Measurements from ENCODE around the gene CTR9. TPM values are rescaled to one million over a fixed set of nuclear protein-coding genes. Genes with fewer than 3 reads are reported as not detected.
"Not testable (repeated sequence)": the region's sequence is repeated elsewhere in the genome, so short reads cannot be mapped to it uniquely, and the experiment has no call there.

Gene CTR9
- total RNA-seq, 2 donors from 2014 or later, result 15.0 to 20.1 TPM

DNA sequence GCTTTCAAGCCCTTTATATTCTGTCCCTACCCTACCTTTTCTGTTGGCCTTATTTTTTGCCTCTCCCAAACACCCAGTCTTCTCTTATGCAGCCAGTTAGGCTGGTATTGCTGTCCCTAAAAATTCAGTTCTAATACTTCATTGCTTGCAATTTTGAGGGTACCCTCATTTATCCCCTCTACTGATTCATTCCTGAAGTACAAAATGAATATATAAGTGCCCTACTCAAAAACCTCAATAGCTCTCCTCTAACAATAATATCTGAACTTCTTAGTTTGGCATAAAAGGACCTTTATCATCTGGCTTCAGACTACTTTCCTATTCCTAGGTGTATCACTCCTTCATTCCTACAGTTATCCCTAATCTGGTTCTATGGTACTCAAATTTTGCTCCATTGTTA lies 62.9 kb downstream of the CTR9 start:
- no peaks in the 10 kb centered on the region for H3K9me3 ChIP-seq
- peaks cover 0 to 7% of the 10 kb centered on the region in 2 donors for H3K4me1 ChIP-seq (ENCODE audit: control insufficient read depth in 1 of 2, low read depth in 2 of 2)
- H3K27ac ChIP-seq, result no peak overlapping the region
- TF ChIP-seq, protein P1, sequence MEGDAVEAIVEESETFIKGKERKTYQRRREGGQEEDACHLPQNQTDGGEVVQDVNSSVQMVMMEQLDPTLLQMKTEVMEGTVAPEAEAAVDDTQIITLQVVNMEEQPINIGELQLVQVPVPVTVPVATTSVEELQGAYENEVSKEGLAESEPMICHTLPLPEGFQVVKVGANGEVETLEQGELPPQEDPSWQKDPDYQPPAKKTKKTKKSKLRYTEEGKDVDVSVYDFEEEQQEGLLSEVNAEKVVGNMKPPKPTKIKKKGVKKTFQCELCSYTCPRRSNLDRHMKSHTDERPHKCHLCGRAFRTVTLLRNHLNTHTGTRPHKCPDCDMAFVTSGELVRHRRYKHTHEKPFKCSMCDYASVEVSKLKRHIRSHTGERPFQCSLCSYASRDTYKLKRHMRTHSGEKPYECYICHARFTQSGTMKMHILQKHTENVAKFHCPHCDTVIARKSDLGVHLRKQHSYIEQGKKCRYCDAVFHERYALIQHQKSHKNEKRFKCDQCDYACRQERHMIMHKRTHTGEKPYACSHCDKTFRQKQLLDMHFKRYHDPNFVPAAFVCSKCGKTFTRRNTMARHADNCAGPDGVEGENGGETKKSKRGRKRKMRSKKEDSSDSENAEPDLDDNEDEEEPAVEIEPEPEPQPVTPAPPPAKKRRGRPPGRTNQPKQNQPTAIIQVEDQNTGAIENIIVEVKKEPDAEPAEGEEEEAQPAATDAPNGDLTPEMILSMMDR (IDR thresholded peaks at IDR 0.05), result no peak
- DNase-seq (ENCODE audit: low spot score), result no peak
- ATAC-seq (ENCODE audit: insufficient number of reproducible peaks, low FRiP score, low read depth), result no peak
- no peaks in the 10 kb centered on the region for H3K36me3 ChIP-seq
- H3K4me3 ChIP-seq, result no peak overlapping the region
- no peaks in the 10 kb centered on the region for H3K27me3 ChIP-seq (replicated peaks; ENCODE audit: insufficient read depth)

DNA sequence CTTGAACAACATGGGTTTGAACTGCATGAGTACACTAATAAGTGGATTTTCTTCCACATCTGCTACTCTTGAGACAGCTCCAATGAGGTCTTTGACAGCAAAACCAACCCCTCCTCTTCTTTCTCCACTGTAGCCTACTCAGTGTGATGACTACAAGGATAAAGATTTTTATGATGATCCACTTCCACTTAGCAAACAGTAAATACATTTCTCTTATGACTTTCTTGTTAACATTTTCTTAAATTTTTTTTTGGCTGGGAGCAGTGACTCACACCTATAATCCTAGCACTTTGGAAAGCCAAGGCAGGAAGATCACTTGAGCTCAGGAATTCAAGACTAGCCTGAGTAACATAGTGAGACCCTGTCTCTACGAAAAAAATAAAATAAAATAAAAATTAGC lies 67.5 kb downstream of the CTR9 start:
- Histone ChIP-seq H3K27ac (no peak overlapping the region), H3K4me3 (no peak overlapping the region), H3K9me3 (no peaks in the 10 kb centered on the region), H3K27me3 (replicated peaks; ENCODE audit: insufficient read depth) (no peaks in the 10 kb centered on the region), H3K4me1 (ENCODE audit: control insufficient read depth in 1 of 2, low read depth in 2 of 2) (peaks cover 0 to 7% of the 10 kb centered on the region in 2 donors), H3K36me3 (no peaks in the 10 kb centered on the region)
- no peak for ATAC-seq (ENCODE audit: insufficient number of reproducible peaks, low FRiP score, low read depth)
- TF ChIP-seq, protein P1 (IDR thresholded peaks at IDR 0.05), result no peak
- DNase-seq (ENCODE audit: low spot score), result no peak

DNA sequence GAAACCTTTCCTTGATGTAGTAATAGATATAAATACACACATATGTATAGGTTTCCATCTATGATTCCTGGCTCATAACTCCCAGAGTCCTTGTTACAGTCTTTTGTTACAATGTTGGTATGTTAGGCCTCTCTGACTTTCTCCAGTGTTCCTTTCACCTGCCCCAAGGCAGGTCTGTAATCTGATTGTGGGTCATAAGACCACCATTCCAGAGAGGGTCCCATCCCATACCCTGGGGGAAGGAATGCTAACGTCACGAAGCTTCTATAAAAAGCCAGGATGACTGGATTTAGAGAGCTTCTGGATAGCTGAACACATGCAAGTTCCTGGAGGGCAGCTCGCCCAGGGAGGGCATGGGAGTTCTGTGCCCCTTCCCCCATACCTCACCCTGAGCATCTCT lies 71.4 kb downstream of the CTR9 start:
- ATAC-seq (ENCODE audit: insufficient number of reproducible peaks, low FRiP score, low read depth), result not testable (repeated sequence)

DNA sequence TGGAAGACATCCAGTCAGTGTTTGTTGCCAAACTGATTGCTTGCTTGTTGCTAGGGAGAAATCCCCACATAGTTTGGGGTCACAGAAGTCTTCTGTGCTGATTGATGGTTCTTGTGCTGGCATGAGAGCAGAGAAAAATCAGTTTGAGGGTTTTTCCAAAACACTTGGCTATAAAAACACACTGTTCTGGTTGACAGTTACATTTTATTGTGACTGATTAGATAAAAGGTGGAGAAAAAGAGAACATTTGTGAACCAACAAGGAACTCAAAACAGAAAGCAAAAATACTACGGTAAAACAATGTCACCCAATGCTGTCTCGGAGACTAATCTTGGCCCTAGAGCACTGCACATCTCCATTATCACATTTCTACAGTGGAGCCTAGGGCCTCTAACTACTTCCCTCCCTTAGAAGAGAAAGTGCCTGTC lies 72.1 kb downstream of the CTR9 start:
- Histone ChIP-seq H3K4me3 (no peak overlapping the region), H3K9me3 (no peaks in the 10 kb centered on the region), H3K36me3 (no peaks in the 10 kb centered on the region), H3K27ac (no peak overlapping the region), H3K4me1 (ENCODE audit: control insufficient read depth in 1 of 2, low read depth in 2 of 2) (peaks cover 0 to 7% of the 10 kb centered on the region in 2 donors), H3K27me3 (replicated peaks; ENCODE audit: insufficient read depth) (no peaks in the 10 kb centered on the region)
- TF ChIP-seq, protein P1 (IDR thresholded peaks at IDR 0.05), result no peak
- ATAC-seq (ENCODE audit: insufficient number of reproducible peaks, low FRiP score, low read depth) (no peak), DNase-seq (ENCODE audit: low spot score) (no peak)

More for the DNA sequence above, 71.4 kb downstream of the CTR9 start:
- H3K9me3 ChIP-seq; H3K36me3 ChIP-seq; H3K4me3 ChIP-seq; H3K27ac ChIP-seq; DNase-seq (ENCODE audit: low spot score); H3K4me1 ChIP-seq (ENCODE audit: control insufficient read depth in 1 of 2, low read depth in 2 of 2); H3K27me3 ChIP-seq (replicated peaks; ENCODE audit: insufficient read depth): not testable (repeated sequence)

DNA sequence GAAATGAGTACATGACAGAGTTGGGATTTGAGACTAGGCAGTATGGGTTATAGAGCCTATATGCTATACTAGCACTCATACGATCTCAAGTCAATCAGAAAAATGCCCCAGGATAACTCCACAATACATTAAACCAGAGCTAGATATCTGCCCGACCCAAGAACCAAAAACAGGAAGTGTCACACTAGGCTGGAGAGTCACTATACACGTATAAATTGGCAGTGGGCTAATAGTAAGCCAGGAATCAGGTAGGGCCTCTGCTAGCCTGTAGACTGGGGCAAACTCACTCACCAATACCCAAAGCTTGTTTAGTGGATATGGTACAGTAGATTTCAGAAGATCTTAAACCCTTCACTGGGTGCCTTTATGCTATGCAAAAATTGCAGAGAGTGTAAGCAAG lies 73.8 kb downstream of the CTR9 start:
- ATAC-seq (ENCODE audit: insufficient number of reproducible peaks, low FRiP score, low read depth) (no peak), DNase-seq (ENCODE audit: low spot score) (no peak)
- no peak overlapping the region for H3K27ac ChIP-seq
- TF ChIP-seq, protein P1 (IDR thresholded peaks at IDR 0.05), result no peak
- no peak overlapping the region for H3K4me3 ChIP-seq
- H3K4me1 ChIP-seq (ENCODE audit: control insufficient read depth in 1 of 2, low read depth in 2 of 2), result peaks cover 0 to 7% of the 10 kb centered on the region in 2 donors
- no peaks in the 10 kb centered on the region for H3K9me3 ChIP-seq
- H3K27me3 ChIP-seq (replicated peaks; ENCODE audit: insufficient read depth), result no peaks in the 10 kb centered on the region
- no peaks in the 10 kb centered on the region for H3K36me3 ChIP-seq

DNA sequence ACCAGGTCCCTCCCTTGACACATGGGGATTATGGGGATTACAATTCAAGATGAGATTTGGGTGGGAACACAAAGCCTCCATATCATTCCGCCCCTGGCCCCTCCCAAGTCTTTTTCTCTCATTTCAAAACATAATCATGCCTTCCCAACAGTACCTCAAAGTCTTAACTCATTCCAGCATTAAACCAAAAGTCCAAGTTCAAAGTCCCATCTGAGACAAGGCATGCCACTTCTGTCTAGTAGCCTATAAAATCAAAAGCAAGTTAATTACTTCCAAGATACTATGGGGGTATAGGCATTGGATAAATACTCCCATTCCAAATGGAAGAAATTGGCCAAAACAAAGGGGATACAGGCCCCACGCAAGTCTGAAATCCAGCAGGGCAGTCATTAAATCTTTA lies 77.4 kb downstream of the CTR9 start:
- H3K27ac ChIP-seq, result no peak overlapping the region
- no peak for ATAC-seq (ENCODE audit: insufficient number of reproducible peaks, low FRiP score, low read depth)
- TF ChIP-seq, protein P1 (IDR thresholded peaks at IDR 0.05), result no peak
- H3K27me3 ChIP-seq (replicated peaks; ENCODE audit: insufficient read depth), result no peaks in the 10 kb centered on the region
- DNase-seq (ENCODE audit: low spot score), result no peak
- H3K4me3 ChIP-seq, result no peak overlapping the region
- no peaks in the 10 kb centered on the region for H3K9me3 ChIP-seq
- H3K4me1 ChIP-seq (ENCODE audit: control insufficient read depth in 1 of 2, low read depth in 2 of 2), result peaks cover 0 to under 1% of the 10 kb centered on the region in 2 donors
- no peaks in the 10 kb centered on the region for H3K36me3 ChIP-seq

Measured in thoracic aorta (tissue), 2 donors.